Measurements from ENCODE around the gene PHACTR3.

PHACTR3 gene

GRCh38 chr20:59698598-59698997, 94.3 kb downstream of the PHACTR3 start:
- DNase-seq (ENCODE audit: low spot score): no peak

DNA sequence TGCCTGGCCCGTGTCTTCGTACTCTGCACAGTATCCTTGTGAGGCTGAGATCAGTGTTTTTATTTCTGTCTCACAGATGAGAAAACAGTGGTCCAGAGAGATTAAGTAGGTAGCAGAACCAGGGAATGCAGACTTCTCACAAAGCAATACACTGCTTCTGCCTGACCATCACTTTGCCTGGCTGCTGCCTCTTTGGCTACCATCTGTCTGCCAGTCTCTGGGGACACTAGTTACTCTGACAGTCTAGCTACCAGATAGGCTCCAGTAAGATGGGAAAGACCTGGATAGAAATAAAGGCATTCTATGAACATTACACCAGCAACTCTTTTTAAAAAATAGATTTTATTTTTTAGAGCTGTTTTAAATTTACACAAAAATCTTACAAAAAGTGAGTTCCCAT, 96.9 kb downstream of the PHACTR3 start:
- DNase-seq (ENCODE audit: low spot score): no peak

DNA sequence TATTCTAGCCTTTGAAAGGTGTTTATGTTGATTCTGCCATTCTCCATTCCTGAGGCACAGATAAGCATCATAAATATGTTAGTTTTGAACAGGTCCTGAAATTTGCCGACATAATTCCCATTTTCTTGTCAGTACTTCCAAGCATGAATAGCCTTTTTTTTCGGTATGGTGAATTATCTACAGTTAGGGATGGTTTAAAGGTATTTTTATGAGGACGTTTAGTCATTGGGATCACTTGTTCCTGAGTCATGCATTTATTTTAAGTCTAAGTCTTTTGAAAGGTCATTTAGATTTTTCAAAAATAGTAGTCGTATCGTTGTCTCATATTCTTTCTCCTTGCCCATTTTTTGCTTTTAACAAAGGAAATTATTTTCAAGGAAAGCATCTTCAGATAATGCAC, 98.7 kb downstream of the PHACTR3 start:
- no peak for DNase-seq (ENCODE audit: low spot score)

DNA sequence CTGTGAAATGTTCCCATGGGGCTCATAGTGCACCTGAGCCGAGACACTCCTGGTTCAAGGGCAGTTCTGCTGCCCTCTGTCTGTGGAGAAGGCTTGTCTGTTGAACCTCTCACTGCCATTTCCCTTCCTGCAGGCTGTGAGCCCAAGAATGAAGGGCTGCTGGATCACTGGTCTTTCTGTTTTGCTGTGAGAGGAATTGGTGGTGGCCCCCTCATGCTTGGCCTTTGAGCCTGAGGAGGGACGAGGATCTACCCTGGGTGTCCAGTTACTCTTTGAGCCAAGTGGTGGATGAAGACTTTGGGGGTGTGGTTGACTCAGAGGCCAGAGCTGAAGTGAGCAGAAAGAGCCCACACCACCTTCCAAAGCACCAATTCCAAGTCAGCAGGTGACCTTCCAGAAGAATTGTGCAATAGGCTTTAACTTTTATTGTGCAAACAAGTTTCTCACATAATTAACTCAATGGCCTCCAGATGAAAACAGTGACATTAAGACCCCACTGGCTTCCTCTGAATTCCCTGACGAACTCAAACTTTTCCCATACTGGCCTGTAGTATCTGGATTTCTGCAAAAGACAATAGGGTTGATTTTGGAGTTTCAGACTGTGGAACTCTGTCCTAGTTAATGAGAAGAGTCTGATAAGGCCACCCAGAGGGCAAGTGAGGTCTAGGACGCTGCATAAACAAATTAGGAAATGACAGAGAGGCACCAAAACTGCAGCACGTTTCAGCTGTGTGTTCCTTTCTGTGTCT, 101.5 kb downstream of the PHACTR3 start:
- no peak for DNase-seq (ENCODE audit: low spot score)

DNA sequence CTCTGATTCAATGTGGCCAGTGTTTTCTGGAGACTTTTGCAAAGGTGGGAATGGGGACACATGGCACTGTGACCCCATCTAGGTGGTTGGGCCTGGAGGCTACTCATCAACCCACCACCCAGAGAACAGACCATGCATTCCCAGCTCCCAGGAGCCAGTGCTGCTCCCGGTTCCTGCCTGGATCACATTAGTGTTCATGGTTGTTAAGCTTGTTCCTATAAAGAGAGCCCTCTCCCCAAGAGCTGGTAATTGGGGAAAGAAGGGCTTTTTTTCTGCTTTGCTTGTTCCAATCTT, 102.0 kb downstream of the PHACTR3 start:
- no peak for DNase-seq (ENCODE audit: low spot score)

- no peak for DNase-seq (ENCODE audit: low spot score)
Observed at GRCh38 chr20:59708326-59708725, 104.0 kb downstream of the PHACTR3 start.

GRCh38 chr20:59709636-59710035, 105.3 kb downstream of the PHACTR3 start:
- DNase-seq (ENCODE audit: low spot score): no peak

DNA sequence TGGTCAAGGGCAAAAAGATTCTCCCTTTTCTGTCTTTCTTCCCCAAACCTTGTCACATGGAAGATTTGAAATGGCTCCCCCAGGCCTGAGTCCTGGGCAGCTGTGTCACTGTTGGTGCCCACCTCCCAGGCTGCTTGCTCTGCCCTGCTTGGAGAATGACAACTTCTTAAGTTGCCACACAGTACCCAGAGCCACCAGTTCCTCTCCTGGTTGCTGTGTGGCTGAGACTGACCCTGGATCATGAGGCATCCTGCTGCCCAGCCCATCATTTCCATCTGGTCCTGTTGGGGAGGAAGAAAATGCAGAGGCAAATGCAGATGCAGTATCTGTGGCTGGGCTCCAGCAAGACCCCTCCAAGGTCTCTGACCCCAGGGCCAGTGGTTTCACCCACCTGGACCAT, 113.7 kb downstream of the PHACTR3 start:
- DNase-seq (ENCODE audit: low spot score): no peak

- no peak for DNase-seq (ENCODE audit: low spot score)
Observed at GRCh38 chr20:59718751-59719150, 114.4 kb downstream of the PHACTR3 start.

DNA sequence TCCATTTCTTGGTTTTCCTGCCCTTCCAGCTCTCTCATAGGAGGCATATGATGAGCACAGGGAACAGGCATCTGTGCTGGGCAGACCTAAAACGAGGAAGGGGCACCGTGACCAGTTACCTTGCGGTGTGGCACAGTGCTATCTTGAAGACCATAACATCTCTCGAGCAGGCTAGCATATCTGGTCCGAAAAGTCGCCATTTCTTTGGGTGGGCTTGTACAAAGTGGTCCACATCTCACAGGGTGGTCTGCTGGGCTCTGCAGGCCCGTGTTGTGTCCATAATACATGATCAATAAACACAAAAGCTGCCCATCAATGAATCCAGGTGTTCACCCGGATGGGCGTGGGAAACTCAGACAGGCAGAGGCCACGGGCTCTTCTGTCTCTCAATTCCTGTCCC, 115.7 kb downstream of the PHACTR3 start:
- DNase-seq (ENCODE audit: low spot score): no peak

GRCh38 chr20:59721386-59721785, 117.0 kb downstream of the PHACTR3 start:
- no peak for DNase-seq (ENCODE audit: low spot score)

DNA sequence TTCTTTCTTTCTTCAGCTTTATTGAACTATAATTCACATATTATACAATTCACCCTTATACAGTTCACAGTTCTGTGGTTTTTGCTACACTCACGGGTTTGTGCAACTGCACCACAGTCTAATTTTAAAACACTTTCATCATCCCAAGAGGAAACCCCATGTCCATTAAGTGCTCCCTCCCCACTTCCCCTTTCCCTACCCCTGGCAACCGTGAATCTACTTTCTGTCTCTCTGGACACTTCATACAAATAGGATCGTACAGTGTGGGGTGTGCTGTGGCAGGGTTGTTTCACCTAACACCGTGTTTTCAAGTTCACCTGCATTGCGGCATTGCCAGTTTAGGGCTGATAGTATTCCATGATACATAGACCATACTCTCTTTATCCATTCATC, 118.8 kb downstream of the PHACTR3 start:
- no peak for DNase-seq (ENCODE audit: low spot score)

- no peak for DNase-seq (ENCODE audit: low spot score)
Observed at GRCh38 chr20:59723607-59724456, 119.5 kb downstream of the PHACTR3 start.

DNA sequence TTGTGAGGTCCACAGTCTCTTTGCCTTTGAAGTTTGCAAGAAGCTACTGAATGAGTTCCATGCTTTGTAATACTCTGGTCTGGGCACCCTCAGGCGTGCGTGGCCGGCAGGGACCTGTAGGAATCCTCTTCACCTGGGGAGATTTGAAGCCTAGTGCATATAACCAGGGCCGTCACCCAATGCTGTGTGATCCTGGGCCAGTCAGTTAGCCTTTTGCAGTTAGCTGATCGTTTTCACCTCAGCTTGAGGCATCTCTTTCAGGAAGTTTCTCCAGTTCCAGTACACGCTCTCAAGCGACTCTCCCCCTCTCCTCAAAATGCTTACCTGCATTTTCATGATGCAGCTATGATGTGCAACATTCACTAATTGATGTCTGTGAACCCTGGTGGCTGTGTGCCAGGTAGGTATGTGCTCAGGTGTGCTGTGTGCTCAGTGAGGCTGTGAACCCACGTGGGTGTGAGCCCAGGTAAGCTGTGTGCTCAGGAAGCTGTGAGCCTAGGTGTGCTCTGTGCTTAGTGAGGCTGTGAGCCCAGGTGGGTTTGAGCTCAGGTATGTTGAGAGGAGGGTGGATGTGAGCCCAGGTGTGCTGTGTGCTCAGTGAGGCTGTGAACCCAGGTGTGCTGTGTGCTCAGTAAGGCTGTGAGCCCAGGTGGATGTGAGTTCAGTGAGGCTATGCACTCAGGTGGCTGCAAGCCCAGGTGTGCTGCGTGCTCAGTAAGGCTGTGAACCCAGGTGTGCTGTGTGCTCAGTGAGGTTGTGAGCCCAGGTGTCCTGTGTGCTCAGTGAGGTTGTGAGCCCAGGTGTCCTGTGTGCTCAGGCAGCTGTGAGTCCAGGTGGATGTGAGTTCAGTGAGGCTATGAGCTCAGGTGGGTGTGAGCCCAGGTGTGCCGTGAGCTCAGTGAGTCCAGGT, 120.4 kb downstream of the PHACTR3 start:
- no peak for DNase-seq (ENCODE audit: low spot score)

DNA sequence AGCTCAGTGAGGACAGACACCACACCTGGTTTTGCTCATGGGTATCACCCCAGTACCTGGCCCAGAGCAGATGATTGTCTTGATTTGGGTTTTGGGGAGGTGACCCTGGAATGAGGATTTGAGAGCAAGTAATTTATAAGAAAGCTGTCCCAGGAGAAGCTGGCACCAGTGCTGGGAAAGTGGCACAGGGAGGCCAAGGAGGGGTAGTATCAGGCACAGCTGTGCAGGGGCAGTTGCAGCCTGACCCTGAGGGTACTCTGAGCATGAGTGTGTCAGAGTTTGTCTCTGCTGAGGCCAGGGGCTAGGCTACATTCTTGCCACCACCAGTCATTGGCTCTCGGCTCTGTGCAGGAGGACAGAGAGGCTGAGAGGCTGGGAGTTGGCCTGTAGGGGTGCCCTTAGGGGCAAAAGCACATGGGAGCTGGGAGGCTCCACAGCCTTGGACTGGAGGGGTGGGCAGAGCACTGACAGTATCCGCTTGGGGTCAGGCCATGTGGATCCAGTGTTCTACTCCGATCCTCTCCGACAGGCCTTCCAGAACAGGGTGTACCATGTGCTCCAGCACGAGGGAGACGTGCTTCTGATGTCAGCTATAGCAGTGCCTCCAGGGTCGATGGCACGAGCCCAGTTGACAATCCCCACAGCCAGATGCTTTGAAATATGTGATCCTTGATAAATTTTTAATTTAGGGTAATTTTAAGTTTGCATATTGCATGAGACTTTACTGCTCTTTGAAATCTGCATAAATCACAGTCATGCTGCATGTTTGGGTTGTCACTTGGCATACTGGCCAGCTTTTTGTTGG, 121.3 kb downstream of the PHACTR3 start:
- DNase-seq (ENCODE audit: low spot score): no peak

- DNase-seq (ENCODE audit: low spot score): no peak
Observed at GRCh38 chr20:59726281-59726595, 121.9 kb downstream of the PHACTR3 start.

- no peak for DNase-seq (ENCODE audit: low spot score)
Observed at GRCh38 chr20:59728722-59729430, 124.5 kb downstream of the PHACTR3 start.

- no peak for DNase-seq (ENCODE audit: low spot score)
Observed at GRCh38 chr20:59729506-59729905, 125.2 kb downstream of the PHACTR3 start.

- DNase-seq (ENCODE audit: low spot score): no peak
Observed at GRCh38 chr20:59730722-59731121, 126.4 kb downstream of the PHACTR3 start.

DNA sequence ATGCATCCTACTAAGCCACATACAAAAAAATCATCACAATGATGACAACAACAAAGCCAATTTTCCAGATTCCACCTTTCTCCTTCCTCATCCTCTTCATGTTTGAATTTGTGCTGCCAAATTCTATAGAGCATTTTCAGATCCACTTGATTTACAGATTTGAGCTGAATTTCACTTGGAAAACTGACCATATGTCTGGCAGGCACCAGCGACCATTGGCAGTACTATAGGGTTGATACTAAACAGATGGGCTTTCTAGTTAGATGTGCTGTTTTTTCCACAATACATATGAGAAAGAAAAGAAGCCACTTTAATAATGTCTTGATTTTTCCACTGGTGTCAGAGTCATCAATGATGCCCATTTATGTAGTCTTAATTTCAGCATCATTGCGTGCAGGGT, 127.0 kb downstream of the PHACTR3 start:
- DNase-seq (ENCODE audit: low spot score): no peak

DNA sequence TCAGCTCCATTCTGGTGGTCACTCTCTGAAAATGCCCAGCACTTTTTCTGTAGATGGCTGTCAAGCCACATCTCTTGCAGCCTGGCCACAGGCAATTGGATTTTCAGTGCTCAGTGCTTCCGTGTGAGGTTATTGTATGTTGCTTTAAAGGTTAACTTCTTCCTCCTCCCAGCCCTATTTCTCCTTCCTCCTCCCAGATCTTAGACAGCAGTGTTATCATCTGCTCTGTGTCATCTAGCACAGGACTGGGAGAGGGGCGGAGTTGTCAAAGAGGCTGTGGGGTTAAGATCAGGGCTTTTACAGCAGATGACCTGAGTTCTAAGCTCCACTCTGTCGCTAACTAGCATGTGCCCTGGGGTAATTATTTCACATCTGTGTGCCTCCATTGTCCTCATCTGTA, 129.0 kb downstream of the PHACTR3 start:
- no peak for DNase-seq (ENCODE audit: low spot score)
